Glutamatergic neuron (in vitro differentiated cells): Measurements from ENCODE around the gene CHRNA3. TPM values are rescaled to one million over a fixed set of nuclear protein-coding genes. Genes with fewer than 3 reads are reported as not detected.
"Not testable (repeated sequence)": the region's sequence is repeated elsewhere in the genome, so short reads cannot be mapped to it uniquely, and the experiment has no call there.

Experiments used
- DNase-seq: peaks from one replicate; pipeline ENCODE4 v3.0.0; 2022
- H3K27ac Mint-ChIP-seq: one replicate; pipeline ENCODE4 v1.8.0; 2020; ENCODE audit warnings: mild to moderate bottlenecking, mixed read lengths, inconsistent platforms; ENCODE audit not compliant: unreplicated experiment
- H3K27me3 Mint-ChIP-seq: one replicate; pipeline ENCODE4 v1.8.0; 2020; ENCODE audit warnings: mild to moderate bottlenecking, moderate library complexity, mixed read lengths, inconsistent platforms; ENCODE audit not compliant: unreplicated experiment
- H3K36me3 Mint-ChIP-seq: one replicate; pipeline ENCODE4 v1.8.0; 2020; ENCODE audit warnings: mild to moderate bottlenecking, mixed read lengths, inconsistent platforms; ENCODE audit not compliant: unreplicated experiment
- H3K4me1 Mint-ChIP-seq: one replicate; pipeline ENCODE4 v1.8.0; 2020; ENCODE audit warnings: mild to moderate bottlenecking, low read depth, mixed read lengths, inconsistent platforms; ENCODE audit not compliant: unreplicated experiment
- H3K4me3 Mint-ChIP-seq: one replicate; pipeline ENCODE4 v1.8.0; 2020; ENCODE audit warnings: mild to moderate bottlenecking, mixed read lengths, inconsistent platforms; ENCODE audit not compliant: unreplicated experiment
- H3K9me3 Mint-ChIP-seq: one replicate; pipeline ENCODE4 v1.8.0; 2020; ENCODE audit warnings: mild to moderate bottlenecking, moderate library complexity, mixed read lengths, inconsistent platforms; ENCODE audit not compliant: unreplicated experiment
- CTCF ChIP-seq: fragments of 200-600 bp; sonication (generic); IDR thresholded peaks from one replicate; pipeline ENCODE4 v1.5.0; 2021; ENCODE audit not compliant: partially characterized antibody, unreplicated experiment
- total RNA-seq: library from RNA; stranded (reverse); fragmentation: NEBNext Ultra II Directional; extraction: Animal tissue kit (Norgen Biotek cat#: 25700); gene quantifications from one replicate; pipeline ENCODE4 v1.2.1, GENCODE V29; 2021; ENCODE audit not compliant: unreplicated experiment

The CHRNA3 gene
- total RNA-seq, 1 donor from 2014 or later: 208 TPM

- peaks cover 13% of the 10 kb centered on the region for H3K4me1 Mint-ChIP-seq
- H3K9me3 Mint-ChIP-seq: peaks cover 10% of the 10 kb centered on the region
Observed at GRCh38 chr15:78563092-78563491, 57.7 kb downstream of the CHRNA3 start.

GRCh38 chr15:78561490-78561889, 59.3 kb downstream of the CHRNA3 start:
- Mint-ChIP-seq H3K4me1 (peaks cover 7% of the 10 kb centered on the region), H3K36me3 (no peaks in the 10 kb centered on the region), H3K9me3 (peaks cover 8% of the 10 kb centered on the region), H3K27me3 (peaks cover 10% of the 10 kb centered on the region), H3K4me3 (no peak overlapping the region), H3K27ac (no peak overlapping the region)
- no peak for TF ChIP-seq CTCF
- no peak for DNase-seq

More at GRCh38 chr15:78563092-78563491, 57.7 kb downstream of the CHRNA3 start:
- DNase-seq: no peak
- Mint-ChIP-seq H3K27ac (peak overlapping the region; percentile 2), H3K4me3 (no peak overlapping the region), H3K27me3 (peaks cover 12% of the 10 kb centered on the region), H3K36me3 (no peaks in the 10 kb centered on the region)
- no peak for TF ChIP-seq CTCF

DNA sequence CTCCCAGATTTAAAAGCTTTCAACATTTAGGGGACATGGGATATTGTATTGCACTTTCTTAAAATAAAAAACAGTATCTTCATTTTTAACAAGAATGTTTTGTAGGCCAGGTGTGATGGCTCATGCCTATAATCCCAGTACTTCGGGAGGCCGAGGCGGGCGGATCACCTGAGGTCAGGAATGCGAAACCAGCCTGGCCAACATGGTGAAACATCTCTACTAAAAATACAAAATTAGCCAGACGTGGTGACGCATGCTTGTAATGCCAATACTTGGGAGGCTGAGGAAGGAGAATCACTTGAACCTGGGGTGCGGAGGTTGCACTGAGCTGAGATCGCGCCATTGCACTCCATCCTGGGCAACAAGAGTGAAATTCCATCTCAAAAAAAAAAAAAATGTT, 60.6 kb downstream of the CHRNA3 start:
- DNase-seq, H3K4me1 Mint-ChIP-seq, H3K36me3 Mint-ChIP-seq, H3K27ac Mint-ChIP-seq, H3K4me3 Mint-ChIP-seq, H3K9me3 Mint-ChIP-seq, H3K27me3 Mint-ChIP-seq: not testable (repeated sequence)

GRCh38 chr15:78552597-78552996, 68.2 kb downstream of the CHRNA3 start:
- no peaks in the 10 kb centered on the region for H3K36me3 Mint-ChIP-seq
- TF ChIP-seq CTCF: no peak
- no peak overlapping the region for H3K4me3 Mint-ChIP-seq
- no peak overlapping the region for H3K27ac Mint-ChIP-seq
- H3K27me3 Mint-ChIP-seq: no peaks in the 10 kb centered on the region
- peaks cover 1% of the 10 kb centered on the region for H3K9me3 Mint-ChIP-seq
- H3K4me1 Mint-ChIP-seq: no peaks in the 10 kb centered on the region
- DNase-seq: no peak

DNA sequence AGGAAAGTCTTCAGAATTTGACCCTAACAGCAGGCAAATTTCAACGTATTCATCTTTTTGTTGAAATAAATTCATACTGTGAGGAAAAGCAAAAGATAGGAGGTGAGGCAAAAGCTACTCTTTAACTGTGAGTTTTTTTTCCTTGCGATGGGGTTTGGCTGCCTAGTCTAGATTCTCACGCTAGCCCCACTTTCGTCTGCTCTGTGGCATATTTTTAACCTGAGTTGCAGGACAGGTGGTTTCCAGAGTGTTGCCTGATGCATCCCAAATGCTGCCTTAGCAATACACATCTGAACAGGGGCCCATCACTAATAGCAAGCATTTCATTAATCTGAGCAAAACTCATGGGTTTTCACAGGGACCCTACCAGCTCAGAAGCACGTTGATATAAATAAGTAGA, 68.9 kb downstream of the CHRNA3 start:
- no peak for DNase-seq
- Mint-ChIP-seq H3K36me3 (no peaks in the 10 kb centered on the region), H3K4me3 (no peak overlapping the region), H3K4me1 (no peaks in the 10 kb centered on the region), H3K27ac (no peak overlapping the region), H3K9me3 (peaks cover 1% of the 10 kb centered on the region), H3K27me3 (no peaks in the 10 kb centered on the region)
- TF ChIP-seq CTCF: no peak

GRCh38 chr15:78550815-78551214, 70.0 kb downstream of the CHRNA3 start:
- no peak for DNase-seq
- TF ChIP-seq CTCF: no peak
- H3K36me3 Mint-ChIP-seq: no peaks in the 10 kb centered on the region
- no peak overlapping the region for H3K27ac Mint-ChIP-seq
- peaks cover 1% of the 10 kb centered on the region for H3K9me3 Mint-ChIP-seq
- H3K4me3 Mint-ChIP-seq: no peak overlapping the region
- H3K27me3 Mint-ChIP-seq: no peaks in the 10 kb centered on the region
- no peaks in the 10 kb centered on the region for H3K4me1 Mint-ChIP-seq
